GM12872 (cell line): ENCODE results near the gene ST7.

Experiments used
- CTCF ChIP-seq: IDR thresholded peaks from 3 replicates; pipeline ENCODE4 v1.5.1; 2011; ENCODE audit warnings: low read depth, mild to moderate bottlenecking, low read length, moderate library complexity; ENCODE audit not compliant: insufficient read depth

Gene ST7

DNA sequence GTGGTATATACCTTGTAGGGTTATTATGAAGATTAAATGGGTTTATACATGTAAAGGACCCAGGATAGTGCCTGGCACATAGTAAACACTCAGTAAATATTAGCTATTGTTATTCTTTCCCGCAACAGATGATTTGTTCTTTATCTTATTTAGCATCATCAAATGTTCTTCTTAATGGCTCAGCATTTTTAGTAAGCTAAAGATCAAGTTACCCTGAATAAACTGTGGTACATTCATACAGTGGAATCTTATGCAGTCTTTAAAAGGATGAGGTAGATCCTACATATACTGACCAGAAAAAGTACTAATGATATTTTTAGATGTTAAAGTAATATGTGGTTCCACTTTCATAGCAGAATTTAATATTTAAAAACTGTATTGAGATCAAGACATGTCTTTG lies 65.4 kb downstream of the ST7 start:
- TF ChIP-seq CTCF: no peak

DNA sequence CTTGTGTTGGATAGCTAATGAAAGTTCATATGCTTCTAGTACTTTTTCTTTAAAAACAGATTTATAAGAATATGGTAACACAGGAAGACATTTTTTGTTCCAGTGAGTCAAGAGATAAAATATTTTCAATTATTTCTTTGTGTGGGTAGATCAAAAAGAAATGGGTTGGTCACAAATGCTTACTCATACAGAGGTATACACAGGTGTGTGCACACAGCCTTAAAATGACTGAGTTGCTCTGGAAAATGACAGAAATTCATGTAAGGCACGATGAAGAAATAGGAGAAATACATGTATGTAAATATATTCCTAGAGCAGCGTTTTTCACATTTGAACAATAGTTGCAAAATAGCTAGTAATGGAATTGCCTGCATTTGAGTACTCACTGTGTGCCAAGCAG lies 66.0 kb downstream of the ST7 start:
- TF ChIP-seq CTCF: no peak

- no peak for TF ChIP-seq CTCF
Observed at GRCh38 chr7:117019786-117020590, 66.7 kb downstream of the ST7 start.

GRCh38 chr7:117020591-117020973 lies 67.3 kb downstream of the ST7 start:
- no peak for TF ChIP-seq CTCF

GRCh38 chr7:117021366-117021765 lies 68.1 kb downstream of the ST7 start:
- no peak for TF ChIP-seq CTCF

DNA sequence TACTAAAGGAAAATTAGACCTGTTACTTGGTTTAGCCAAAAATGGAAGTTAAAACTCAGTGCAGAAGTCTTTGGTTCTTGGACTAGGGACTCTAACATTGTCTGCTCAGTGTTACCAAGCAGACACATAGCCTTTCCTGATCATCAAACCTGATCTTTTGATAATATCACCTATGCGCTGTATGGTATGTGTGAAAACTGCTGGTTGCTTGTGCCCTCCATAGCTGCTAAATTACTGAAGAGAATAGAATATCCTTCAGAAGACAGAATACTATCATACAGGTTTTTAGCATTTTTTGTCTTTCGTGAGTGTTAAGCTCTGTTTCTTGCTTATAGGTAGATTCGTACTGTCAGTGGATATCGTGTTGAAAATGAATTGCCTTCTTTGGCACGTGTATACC lies 68.7 kb downstream of the ST7 start:
- no peak for TF ChIP-seq CTCF

DNA sequence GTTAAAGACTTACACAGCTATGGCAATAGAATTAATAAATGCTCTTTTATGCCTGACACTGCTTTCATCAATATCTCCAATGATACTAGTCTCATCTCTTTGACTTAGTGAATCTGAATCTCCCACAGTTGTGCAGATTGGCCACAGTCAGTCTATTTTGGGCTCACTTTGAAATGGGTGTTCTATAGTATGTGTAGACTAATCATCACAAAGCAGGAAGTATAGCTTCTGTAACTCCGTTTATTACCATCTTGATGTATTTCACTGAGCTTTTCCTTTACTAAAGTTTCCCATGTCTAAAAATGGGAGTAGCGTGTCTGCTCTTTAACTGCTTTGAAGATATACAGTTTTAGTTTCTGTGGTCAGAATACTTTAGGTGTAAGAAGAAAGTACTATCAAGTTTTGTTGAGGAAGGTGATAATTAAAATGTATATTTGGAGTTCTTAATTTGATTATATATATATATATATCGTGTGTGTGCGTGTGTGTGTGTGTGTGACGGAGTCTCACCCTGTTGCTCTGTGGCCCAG lies 70.1 kb downstream of the ST7 start:
- TF ChIP-seq CTCF: no peak
